SKM-1 treated with dmso at 0.1 percent for 144 hours (cell line): ENCODE measurements around the gene MEOX2.

Experiments used
- DNase-seq: peaks from one replicate; lab custom pipeline; 2025; ENCODE audit not compliant: unreplicated experiment; lab: John Stamatoyannopoulos, UW

MEOX2 gene

DNA sequence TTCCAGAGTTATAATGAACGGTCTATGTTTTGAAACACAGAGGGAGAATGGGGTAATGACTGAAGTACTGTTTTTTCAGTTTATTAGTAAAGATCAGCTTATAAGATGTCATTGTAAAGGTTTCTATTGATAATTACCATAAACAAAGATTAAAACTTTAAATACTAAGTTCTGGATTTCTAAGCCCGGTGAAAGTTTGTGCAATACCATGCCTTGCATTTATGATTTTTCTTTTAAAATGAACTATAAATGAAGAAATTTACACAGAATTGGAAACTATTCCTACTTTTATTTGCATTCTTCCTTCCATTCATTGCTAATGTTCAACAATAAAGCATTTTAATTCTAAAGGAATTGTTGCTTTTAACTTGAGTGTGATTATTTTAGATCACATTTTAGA, 4.9 kb downstream of the MEOX2 start:
- no peak for DNase-seq

DNA sequence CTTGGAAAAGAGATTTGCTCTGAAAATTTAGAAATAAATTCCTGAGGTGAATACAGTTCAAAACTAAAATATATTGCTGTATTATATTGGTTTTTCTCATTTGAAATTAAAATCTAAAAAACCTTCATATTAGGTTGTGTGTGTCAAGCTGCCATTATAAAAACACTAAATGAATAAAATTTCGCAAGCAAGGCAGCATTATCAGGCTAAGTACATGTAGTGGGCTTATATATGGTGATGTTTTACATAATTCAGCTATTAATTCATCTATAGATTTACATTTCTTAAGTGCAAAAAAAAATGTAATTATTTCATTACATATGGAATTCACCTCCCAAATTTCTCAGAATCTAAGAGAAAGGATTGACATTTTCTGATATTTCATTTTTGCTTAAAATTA, 5.3 kb downstream of the MEOX2 start:
- no peak for DNase-seq

DNA sequence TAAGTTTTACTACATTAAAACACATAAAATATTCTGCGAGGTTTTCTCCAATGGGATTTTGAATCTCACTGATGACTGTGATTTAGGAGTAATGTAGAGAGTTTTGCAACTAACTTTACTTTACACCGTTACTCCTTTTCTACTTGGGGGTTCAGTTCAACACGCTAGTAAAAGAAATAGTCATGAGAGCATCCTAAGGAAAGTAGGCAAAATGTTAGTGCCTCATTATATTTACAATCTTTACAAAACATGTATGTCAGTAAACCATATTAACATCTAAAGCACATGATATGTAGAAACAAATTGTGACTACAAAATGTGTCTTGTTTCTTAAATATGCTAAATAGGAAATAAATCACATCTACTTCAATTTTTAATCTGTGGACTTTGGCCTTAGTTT, 6.0 kb downstream of the MEOX2 start:
- no peak for DNase-seq

DNA sequence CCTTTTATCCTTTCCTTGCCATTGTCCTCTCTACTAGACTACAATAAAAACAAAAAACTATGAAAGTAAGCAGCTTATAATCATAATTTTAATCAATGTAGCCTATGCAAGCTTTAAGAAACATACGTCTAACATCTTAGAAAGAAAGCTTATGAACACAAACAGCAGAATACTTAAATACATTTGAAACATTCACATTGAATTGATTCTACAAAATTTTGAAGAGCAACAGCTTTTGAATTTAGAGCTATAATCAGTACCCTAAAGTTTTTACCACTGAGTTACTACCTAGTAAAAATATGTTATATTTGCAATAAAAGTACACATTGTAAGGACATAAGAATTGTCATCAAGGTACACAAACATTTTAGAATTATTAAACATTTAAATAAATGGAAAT, 7.2 kb downstream of the MEOX2 start:
- no peak for DNase-seq

DNA sequence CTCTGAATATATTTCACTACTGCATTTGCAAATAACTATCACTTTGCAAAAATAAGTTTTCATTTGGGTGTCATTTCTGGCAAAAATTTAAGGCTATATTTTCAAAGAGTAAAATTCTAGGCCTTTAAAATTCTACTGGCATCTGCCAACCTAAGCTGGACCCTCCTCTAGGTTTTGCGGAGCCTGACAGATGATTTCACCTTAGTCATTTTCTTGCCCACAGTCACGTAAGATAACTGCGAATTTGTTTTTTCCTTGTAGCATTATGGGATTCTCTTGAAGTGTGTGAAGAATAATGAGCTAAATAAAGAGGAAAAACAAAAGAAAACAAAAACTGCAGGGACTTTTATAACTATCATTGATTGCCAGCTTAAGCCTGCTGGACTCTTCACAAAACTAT, 7.8 kb downstream of the MEOX2 start:
- no peak for DNase-seq

DNA sequence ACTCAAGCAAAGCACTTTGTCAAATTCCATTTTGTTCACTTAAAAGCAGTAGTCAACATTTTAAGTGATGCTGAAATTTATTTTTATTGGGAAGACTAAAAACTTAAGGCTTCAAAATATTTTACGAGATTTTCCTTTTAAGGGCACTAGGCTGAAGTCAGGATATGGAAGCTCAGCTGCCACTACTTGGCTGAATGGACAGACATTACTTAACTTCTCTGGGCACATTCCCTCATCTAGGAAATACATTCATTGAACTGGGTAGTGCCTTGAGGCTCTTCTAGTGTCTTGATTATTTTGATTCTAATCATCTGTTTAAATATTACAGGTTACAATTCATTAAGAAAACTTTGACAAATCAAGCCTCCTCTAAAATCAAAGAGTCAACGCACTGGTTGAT, 11.1 kb downstream of the MEOX2 start:
- no peak for DNase-seq

DNA sequence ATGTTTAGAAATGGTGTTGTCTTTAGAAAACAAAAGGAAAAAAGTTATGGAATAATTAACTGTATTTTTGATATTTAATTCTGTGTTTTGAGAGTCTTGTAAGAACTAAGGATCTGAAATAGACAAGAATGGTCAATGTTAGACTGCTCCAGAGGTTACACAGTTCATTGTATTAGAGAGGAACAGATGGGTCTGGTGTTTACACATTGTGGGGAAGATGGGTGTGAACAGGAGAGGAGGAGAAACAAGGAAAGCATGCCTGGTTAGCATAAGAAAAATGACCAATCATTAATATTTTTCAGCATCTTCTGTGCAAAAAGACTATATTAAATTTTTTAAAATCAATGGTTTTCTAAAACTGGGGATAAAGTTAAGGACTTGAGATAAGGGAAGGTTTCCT, 11.9 kb downstream of the MEOX2 start:
- no peak for DNase-seq

DNA sequence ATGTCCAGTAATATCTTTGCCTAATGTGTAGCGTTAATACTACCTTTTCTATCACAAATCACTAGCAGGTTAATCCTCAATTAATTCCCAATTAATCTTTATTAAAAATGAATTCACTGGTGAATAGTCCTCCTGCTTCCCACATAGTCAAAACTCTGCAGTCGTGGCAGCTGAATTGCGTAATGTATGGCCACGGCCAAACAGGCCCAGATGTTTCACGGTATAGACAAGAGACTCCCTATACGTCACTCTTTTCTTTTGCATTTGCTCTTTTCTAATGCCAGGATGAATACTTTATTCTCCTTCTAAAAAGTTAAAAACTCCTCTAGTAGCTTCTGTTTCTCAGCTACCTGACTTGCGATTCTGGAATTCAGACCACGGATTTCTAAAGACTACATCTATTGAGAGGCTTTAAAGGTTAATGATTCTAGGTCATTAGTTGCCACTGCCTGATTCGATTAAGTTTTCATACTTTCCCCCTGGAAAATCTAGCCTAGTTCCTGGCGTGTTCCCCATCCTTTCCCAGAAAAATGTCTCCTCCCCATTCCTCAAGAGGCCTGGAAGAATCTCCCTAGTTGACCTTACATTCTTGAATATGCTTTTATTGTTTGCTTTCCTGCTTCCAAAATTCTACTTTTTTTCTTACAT, 16.9 kb downstream of the MEOX2 start:
- DNase-seq, result no peak

DNA sequence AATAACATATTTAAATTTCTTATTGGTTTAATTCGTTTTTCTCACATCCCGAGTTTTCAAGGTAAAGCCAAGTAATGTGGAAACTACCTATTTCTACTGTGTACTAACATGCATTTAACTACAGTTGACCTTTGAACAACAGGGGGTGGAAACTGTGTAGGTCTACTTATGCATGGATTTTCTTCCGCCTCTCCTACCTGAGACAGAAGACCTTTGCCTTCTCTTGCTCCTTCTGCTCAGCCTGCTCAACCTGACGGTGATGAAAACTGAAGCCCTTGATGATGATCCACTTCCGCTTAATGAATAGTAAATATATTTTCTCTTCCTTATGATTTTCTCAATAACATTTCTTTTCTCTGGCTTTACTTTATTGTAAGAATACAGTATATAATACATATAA, 18.5 kb downstream of the MEOX2 start:
- DNase-seq, result no peak

DNA sequence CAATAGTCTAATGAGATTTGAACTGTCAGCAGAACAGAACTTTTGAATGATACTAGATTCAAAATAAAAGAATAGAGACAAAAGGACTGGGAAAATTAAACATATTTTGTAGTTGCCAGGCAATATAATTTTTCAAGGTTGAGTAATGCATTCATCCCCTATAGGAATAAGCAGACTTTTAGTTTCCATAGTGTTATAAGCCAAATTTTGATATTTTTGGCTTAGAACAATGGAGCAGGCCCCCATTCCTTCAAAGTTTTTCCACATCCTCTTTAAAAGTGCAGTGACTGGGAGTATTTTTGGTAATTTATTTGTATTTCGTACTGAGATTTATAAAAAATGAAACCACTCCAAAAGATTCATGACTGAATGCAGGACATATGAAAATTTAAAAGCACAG, 24.0 kb downstream of the MEOX2 start:
- DNase-seq, result no peak

DNA sequence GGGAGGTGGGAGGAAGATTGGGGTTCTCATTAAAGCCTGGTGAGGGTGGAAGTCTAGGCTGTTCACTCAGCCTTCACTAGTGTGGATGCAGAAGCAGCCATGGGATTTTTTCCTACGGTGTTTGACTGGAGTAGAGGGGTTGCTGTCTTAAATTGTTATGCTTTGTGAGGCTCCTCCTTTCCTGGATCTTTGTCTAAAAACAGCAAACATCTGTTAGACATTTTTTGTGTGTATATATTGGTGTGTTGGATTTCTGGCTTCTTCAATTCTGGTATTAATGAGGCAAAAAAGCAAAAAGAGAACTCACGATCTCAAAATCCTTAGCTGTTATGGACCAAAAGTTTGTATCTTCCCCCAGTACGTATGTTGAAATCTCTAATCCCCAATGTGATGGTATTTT, 28.2 kb downstream of the MEOX2 start:
- no peak for DNase-seq

DNA sequence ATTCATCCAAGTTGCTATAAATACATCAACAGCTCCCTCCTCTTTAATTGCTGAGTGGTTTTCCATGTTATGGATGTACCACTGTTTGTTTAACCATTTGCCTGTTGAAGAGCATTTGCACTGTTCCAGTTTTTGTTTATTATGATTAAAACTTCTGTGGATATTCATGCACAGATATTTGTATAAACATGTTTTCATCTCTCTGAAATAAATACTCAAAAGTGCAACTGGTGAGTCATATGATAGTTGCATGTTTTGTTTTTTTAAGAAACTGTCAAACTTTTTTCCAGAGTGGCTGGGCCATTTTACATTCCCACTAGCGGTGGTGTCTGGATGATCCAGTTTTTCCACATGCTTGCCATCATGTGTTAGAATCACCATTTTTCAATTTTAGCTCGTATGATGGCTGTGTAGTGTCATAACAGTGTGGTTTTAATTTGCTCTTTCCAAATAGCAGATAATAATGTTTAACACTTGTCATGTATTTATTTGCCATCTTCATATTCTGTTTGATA, 33.6 kb downstream of the MEOX2 start:
- DNase-seq, result no peak

DNA sequence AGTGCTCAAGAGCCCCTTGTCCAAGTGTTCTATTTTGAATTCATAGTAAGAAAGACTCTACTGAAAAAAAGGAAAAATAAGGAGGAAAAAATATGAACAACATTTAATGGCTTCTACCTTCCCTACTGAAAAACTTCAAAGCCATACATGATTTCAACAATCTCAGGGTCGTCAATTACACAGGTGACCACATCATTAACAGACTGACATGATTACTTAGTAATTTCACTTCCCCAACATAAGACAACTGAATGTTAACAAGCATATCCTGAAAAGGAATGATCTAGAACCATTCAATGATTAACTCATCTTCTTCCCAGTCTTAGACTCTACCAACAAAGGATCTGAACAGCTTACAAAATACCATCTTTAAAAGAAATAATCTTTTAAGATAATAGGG, 34.8 kb downstream of the MEOX2 start:
- no peak for DNase-seq

DNA sequence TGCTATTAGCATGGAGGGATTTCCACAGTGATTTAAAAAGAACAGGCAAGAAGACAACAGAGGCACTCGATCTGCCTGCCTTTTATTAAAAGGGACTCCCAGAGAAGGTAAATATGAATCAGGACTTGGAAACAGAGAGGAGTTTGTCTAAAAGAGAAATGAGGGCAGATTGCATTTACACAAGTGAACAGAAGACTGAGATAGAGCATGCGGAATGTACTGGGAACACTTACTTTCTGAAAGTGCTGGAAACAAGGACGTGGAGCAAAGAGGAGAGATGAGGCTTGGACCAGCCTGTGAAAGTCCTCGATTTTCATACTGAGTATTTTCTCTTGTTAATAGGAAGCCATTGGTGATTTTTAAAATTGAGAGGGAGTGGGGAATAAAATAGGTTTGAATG, 35.7 kb downstream of the MEOX2 start:
- DNase-seq, result no peak

DNA sequence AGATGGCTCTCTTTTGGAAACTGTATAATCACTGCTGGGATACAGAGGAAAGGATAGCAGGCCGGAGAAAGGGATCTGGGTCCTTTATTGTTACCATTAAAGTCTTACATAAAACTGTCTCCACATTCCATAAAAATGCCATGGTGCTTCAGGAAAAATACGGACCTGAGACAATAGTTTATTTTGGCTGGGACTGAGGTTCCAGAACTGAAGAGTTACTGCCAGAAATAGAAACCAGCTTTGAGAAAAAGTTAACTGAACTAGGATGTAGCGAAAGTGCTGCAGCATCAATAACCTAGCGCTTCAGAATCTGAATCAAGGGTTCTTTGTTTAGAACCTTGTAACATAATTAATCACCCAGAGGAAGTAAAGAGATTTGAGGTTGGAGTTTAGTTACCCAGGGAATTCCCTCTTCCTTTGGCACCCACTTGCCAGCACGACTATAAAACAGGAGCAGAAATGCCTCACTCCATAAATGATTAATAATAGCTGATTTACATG, 38.0 kb downstream of the MEOX2 start:
- DNase-seq, result no peak

DNA sequence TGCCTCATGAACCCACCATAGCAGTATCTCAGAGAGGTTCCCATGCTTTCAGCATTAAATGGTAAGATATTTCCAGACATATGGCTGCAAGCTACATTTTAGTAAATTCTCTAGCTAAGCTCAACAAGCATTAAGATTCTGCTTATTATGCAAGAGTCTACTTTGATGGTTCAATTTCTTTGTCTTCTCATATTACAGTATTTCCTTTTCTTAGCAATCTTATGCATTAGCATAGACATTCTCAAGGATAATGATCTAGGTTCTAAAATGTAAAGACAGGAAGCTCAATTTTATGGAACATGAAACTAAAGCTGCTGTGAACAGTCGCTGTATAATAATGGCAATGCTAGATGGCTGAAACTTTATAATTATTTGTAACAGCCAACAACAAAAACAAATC, 39.2 kb downstream of the MEOX2 start:
- no peak for DNase-seq

DNA sequence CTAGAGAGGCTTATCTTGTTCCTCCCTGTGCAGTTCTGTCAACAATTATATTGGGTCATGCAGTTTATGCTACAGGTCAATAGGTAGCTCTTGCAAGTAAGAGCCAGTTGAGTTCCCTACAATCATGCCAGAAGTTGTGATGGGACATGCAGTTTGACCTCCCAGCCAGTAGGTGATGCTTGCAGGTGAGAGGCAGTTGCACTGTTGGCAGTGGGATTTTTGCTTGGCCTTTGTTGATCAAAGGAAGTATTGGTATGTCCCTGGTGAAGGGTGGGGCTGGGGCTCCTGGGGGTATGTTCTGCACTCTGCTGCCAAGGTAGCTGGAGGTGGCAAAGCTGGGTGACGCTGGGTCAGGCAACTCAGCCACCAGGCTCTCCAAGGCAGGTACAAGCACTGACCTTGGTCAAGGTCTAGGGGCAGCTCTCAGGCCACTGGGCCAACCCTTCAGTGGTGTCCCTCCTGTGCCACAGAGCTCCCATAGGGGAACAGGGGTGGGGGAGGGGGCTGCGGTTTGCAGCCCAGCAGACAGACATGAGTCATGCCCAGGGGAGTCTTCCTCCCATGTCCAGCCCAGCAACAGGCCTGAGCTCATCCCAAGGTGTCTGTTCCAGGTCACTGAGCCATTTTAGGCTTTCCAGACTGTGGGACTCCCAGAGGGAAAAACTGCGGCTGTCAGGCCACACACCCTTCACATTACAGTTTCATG, 43.3 kb downstream of the MEOX2 start:
- no peak for DNase-seq

DNA sequence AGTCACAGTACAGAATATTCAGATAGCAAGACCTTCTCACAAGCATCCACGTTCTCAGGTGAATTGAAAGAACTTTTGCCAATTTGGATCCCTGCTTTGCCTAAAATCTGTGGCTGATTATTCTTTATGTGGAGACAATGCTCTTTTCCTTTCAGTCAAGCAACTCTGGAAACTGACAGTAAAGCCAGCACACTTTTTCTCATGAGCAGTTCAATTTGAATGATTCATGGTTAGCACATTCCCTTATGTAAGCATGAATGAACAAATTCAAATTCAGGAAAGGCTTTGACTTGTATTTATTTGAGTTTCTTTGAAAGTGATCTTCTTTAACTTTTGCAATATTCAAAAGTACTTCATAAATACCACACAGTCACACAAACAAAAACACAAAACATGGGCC, 57.6 kb downstream of the MEOX2 start:
- DNase-seq, result no peak

DNA sequence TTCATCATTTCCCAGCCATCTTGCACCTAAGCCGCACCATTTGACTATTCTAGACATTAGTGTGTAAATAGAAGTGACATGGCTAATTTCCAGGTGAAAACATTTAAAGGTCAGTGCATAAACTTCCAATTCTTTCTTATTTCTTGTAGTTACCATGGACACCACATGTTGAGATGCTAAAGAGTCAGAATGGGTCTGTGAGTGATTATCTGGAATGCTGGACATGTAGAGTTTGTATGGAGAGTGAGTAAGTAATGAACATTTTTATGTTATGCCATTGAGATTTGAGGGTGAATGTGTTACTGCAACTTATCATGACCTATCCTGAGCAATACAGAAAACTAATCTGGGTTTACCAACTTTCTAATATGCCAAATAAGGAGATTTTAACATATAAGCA, 60.4 kb downstream of the MEOX2 start:
- DNase-seq, result no peak

DNA sequence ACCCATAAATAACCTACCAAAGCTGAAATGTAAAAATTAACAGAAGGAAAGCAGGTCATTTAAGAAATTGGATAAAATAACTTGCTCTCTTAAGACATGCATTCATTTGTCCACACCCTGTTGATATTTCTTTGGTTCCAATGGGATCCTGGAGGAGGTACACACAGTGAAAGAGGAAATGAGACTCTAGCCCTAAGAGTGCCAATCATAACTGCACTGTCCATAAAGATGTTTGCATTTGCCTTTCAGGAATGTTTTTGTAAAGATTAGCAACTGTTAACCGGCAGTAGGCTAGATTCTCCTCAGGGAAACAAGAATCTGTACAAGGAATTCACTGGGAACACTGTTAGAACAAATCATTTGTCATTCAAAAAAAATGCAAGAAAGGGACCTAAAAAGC, 61.0 kb downstream of the MEOX2 start:
- DNase-seq, result no peak

DNA sequence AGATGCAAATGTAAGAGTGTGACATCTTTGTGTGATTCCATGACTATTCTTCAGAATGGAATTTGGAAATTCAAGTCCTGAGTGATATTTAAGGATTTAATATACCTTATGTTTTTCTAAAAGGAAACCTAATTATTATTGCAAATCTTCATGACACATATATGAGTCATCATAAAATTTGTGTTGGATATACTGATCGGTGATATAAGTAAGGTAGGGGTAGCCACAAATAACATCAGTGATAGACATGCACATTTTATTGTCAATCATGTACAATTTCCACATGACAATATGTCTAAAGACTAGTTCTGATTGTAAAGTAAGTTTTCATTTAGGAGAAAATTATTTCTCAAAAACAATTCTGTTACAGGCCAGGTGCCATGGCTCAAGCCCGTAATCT, 65.0 kb downstream of the MEOX2 start:
- DNase-seq, result no peak

DNA sequence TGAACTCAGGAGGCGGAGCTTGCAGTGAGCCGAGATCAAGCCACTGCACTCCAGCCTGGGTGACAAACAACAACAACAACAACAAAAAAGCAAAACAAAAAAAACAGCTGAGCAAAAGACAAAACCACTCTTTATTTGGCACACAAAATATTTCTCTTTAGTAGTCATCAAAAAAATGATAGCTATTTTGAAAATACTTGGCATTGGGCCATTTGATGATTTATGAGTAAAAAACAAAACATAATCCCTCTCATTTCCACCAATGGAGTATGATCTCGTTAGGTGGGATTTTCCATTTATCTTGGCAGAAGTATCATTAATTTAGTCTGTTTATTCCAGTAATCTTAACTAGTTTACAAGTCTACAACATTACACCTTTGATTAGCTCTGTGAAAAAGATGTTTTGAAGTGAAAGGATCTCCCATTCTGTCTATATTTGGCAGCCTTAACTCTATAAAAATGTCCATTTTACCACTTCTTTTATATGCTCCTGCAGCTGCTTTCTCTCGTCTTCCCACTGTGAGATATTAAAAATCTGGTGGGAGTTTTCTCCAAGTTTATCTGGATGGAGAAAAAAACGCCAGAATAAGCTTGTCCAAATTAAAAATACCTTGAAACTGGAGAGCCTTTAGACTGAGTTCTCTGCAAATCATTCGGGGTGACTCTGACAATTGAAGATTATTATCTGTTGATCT, 65.8 kb downstream of the MEOX2 start:
- no peak for DNase-seq
